GM12878 (cell line): ENCODE results near the gene KCTD2. TPM values are rescaled to one million over a fixed set of nuclear protein-coding genes. Genes with fewer than 3 reads are reported as not detected.

ENCODE experiments used
- ATAC-seq: fragments of 200-7000 bp; cut with Tn5 transposase; 3 replicates; pipeline ENCODE4 v1.9.1; 2020; ENCODE audit warnings: mild to moderate bottlenecking, moderate library complexity
- BruUV-seq: library from RNA; stranded (reverse); fragments of 400-500 nt; replicated peaks from 2 replicates; lab custom pipeline; 2021; lab: Mats Ljungman, UMichigan
- CTCF ChIA-PET: fragments of 300-600 bp; sonication (Branson Sonifier 250); formaldehyde crosslinking; extraction: SDS; loops from one replicate; lab custom pipeline; 2021; ENCODE audit warnings: inconsistent platforms; lab: Yijun Ruan, JAX
- POLR2A ChIA-PET: fragments of 350-600 bp; formaldehyde crosslinking; extraction: SDS; loops from one replicate; lab custom pipeline; 2021; ENCODE audit warnings: inconsistent platforms; lab: Charles Lee
- RAD21 ChIA-PET: fragments of 300-600 bp; sonication (Branson Sonifier 250); formaldehyde crosslinking; loops from one replicate; lab custom pipeline; 2023; ENCODE audit warnings: antibody characterized with exemption; ENCODE audit not compliant: unreplicated experiment; lab: Charles Lee
- SMC1A ChIA-PET: fragments of 300-600 bp; sonication (Branson Sonifier 250); formaldehyde crosslinking; loops from one replicate; lab custom pipeline; 2023; ENCODE audit not compliant: unreplicated experiment, uncharacterized antibody; lab: Charles Lee
- DNase-seq: peaks from one replicate; pipeline ENCODE4 v3.0.0-alpha.2; 2011; ENCODE audit warnings: low read depth, low spot score
- FAIRE-seq: peaks from 3 replicates; lab custom pipeline; 2011; peaks lifted over from hg19 to GRCh38; lab: Jason Lieb, UNC
- H2AFZ ChIP-seq: 2 replicates; pipeline ENCODE4 v1.6.0; 2011; ENCODE audit warnings: low read depth, low read length, control low read depth; ENCODE audit not compliant: control insufficient read depth
- H3K27ac ChIP-seq: 2 replicates; pipeline ENCODE4 v1.5.1; 2011; ENCODE audit warnings: control low read depth; ENCODE audit not compliant: control insufficient read depth, insufficient read depth
- H3K27me3 ChIP-seq, 2 experiments: replicated peaks in 1 of 2; 2 replicates each; pipeline versions ENCODE4 v1.6.0 to v1.6.1; 2011; ENCODE audit warnings: low read length in 1 of 2; ENCODE audit not compliant: control insufficient read depth in 2 of 2, insufficient read depth in 2 of 2
- H3K36me3 ChIP-seq, 2 experiments: 2 replicates each; pipeline ENCODE4 v1.5.1; 2011; ENCODE audit warnings: low read length in 1 of 2; ENCODE audit not compliant: control insufficient read depth in 2 of 2, insufficient read depth in 2 of 2
- H3K4me1 ChIP-seq: 2 replicates; pipeline ENCODE4 v1.6.1; 2011; ENCODE audit warnings: mild to moderate bottlenecking, low read length, moderate library complexity, mixed read lengths; ENCODE audit not compliant: control insufficient read depth, insufficient read depth
- H3K4me2 ChIP-seq: 2 replicates; pipeline ENCODE4 v1.6.0; 2011; ENCODE audit warnings: control low read depth; ENCODE audit not compliant: control insufficient read depth, insufficient read depth
- H3K4me3 ChIP-seq: fragments of 200-600 bp; sonication (generic); 2 replicates; pipeline ENCODE4 v1.5.1; 2016
- H3K79me2 ChIP-seq: 2 replicates; pipeline ENCODE4 v1.6.0; 2011; ENCODE audit warnings: low read length; ENCODE audit not compliant: control insufficient read depth, insufficient read depth
- H3K9ac ChIP-seq: 2 replicates; pipeline ENCODE4 v1.8.0; 2011; ENCODE audit warnings: low read length, control low read depth, mixed read lengths; ENCODE audit not compliant: control insufficient read depth, insufficient read depth
- H3K9me3 ChIP-seq: replicated peaks from 3 replicates; pipeline ENCODE4 v1.5.1; 2011; ENCODE audit warnings: mild to moderate bottlenecking, low read length; ENCODE audit not compliant: control insufficient read depth, insufficient read depth
- H4K20me1 ChIP-seq: 2 replicates; pipeline ENCODE4 v1.6.0; 2011; ENCODE audit not compliant: control insufficient read depth, insufficient read depth
- HDAC2 ChIP-seq: fragments of 200-600 bp; sonication (generic); IDR thresholded peaks from 2 replicates; pipeline ENCODE4 v1.6.1; 2017
- IRF4 ChIP-seq: IDR thresholded peaks from 2 replicates; pipeline ENCODE4 v1.6.1; 2011; ENCODE audit warnings: low read depth, low read length
- MEF2A ChIP-seq: IDR thresholded peaks from 2 replicates; pipeline ENCODE4 v1.6.1; 2011; ENCODE audit warnings: low read depth, mild to moderate bottlenecking, low read length, moderate library complexity; ENCODE audit not compliant: insufficient read depth
- NFYB ChIP-seq: IDR thresholded peaks from 2 replicates; pipeline ENCODE4 v1.6.1; 2011; ENCODE audit warnings: low read depth, mild to moderate bottlenecking, low read length, improper control_type of control experiment, moderate library complexity; ENCODE audit not compliant: insufficient read depth
- RELB ChIP-seq: fragments of 450-650 bp; IDR thresholded peaks from 2 replicates; pipeline ENCODE4 v1.6.1; 2017; ENCODE audit warnings: low read depth, mild to moderate bottlenecking, moderate library complexity
- RUNX3 ChIP-seq: IDR thresholded peaks from 2 replicates; pipeline ENCODE4 v1.6.1; 2012; ENCODE audit warnings: low read length, inconsistent platforms
- SIN3A ChIP-seq: IDR thresholded peaks from 2 replicates; pipeline ENCODE4 v1.6.1; 2012; ENCODE audit warnings: low read depth, low read length, improper control_type of control experiment
- SP1 ChIP-seq: IDR thresholded peaks from one replicate; pipeline ENCODE4 v1.6.1; 2011; ENCODE audit warnings: low read depth, low read length
- ZNF24 ChIP-seq: fragments of 450-650 bp; IDR thresholded peaks from 2 replicates; pipeline ENCODE4 v1.6.1; 2017; ENCODE audit warnings: antibody characterized with exemption, mild to moderate bottlenecking
- WGBS: methylation state at CpG from one replicate; pipeline ENCODE4 v1.1.6; 2016; ENCODE audit warnings: low lambda C conversion rate; ENCODE audit not compliant: insufficient replicate concordance, insufficient coverage; ENCODE audit errors: missing lambda C conversion rate; 5-methylcytosine and 5-hydroxymethylcytosine counted together
- in situ Hi-C: fragments of 300-500 bp; cut with MboI; formaldehyde crosslinking; loops from 9 replicates; pipeline ENCODE4 v1.14.3; 2018; ENCODE audit warnings: mixed read lengths
- intact Hi-C: fragments of 100-400 bp; cut with micrococcal nuclease; formaldehyde crosslinking; loops from one replicate; pipeline ENCODE4 v1.14.2; 2022; ENCODE audit not compliant: unreplicated experiment
- polyA plus RNA-seq, 11 experiments: library from polyadenylated mRNA; depleted of rRNA in 4 of 11; unstranded in 6 of 11; stranded (reverse) in 5 of 11; fragments of >200 nt; fragmentation: Nextera tagmentation in 4 of 11; fragmentation: Illumina TruSeq in 1 of 11; extraction: Ambion mirVana in 4 of 11; extraction: Trizol in 1 of 11; gene quantifications; 1 replicate in 1 of 11; 2 replicates in 10 of 11; pipeline versions ENCODE4 v1.2.1 to v1.2.3, GENCODE V29; 2011 to 2016; ENCODE audit warnings: inconsistent platforms in 2 of 11, missing spikeins in 2 of 11, low read depth in 1 of 11
- total RNA-seq, 4 experiments: library from RNA; depleted of rRNA in 3 of 4; stranded (reverse); fragments of >200 nt in 3 of 4; fragmentation: Illumina TruSeq in 1 of 4; extraction: Trizol in 1 of 4; gene quantifications; 2 replicates each; pipeline versions ENCODE4 v1.2.1 to v1.2.3, GENCODE V29; 2013 to 2021
- TF ChIP-seq, protein P1 (sequence below): fragments of 450-650 bp; formaldehyde crosslinking; IDR thresholded peaks from 2 replicates; pipeline ENCODE4 v1.4.0; 2020; ENCODE audit warnings: mild to moderate bottlenecking, moderate library complexity
- TF ChIP-seq, protein P2 (sequence below): IDR thresholded peaks from 2 replicates; pipeline ENCODE4 v1.6.1; 2012; ENCODE audit warnings: low read depth, low read length, improper control_type of control experiment
- TF ChIP-seq, protein P3 (sequence below): fragments of 450-650 bp; IDR thresholded peaks from 2 replicates; pipeline ENCODE4 v1.6.1; 2016; ENCODE audit warnings: mild to moderate bottlenecking
- TF ChIP-seq, protein P4 (sequence below): fragments of 450-650 bp; formaldehyde crosslinking; IDR thresholded peaks from 2 replicates; pipeline ENCODE4 v1.5.0; 2022; ENCODE audit warnings: mild to moderate bottlenecking, missing genetic modification characterization

The KCTD2 gene
- total and polyA plus RNA-seq, 10 of the 15 experiments (the other 5 are each of a cell fraction or from before 2014, with no cell fraction given): 1.5 to 27.5 (median 13.7) TPM

GRCh38 chr17:75005291-75005690 is 41.7 kb upstream of the KCTD2 start:
- H3K36me3 ChIP-seq: no peaks in the 10 kb centered on the region
- CTCF ChIA-PET: interaction anchor here (1.1 to 6.2 kb wide), 2 partner anchors 44 to 266 kb away, joined by 3 to 56 read pairs; partner anchors contain the start of gene MIF4GD
- FAIRE-seq: no peak
- no peak for ATAC-seq
- no peaks in the 10 kb centered on the region for H3K79me2 ChIP-seq
- DNase-seq: no peak
- no peaks in the 10 kb centered on the region for H3K27me3 ChIP-seq
- no peak overlapping the region for H3K27ac ChIP-seq
- SMC1A ChIA-PET: interaction anchor here (0.9 to 4.1 kb wide), 2 partner anchors 44 kb away, joined by 3 to 20 read pairs; no protein-coding TSS in a partner anchor
- BruUV-seq: no TSS peak
- POLR2A ChIA-PET: interaction anchor here (0.5 to 0.6 kb wide), 3 partner anchors 9 to 110 kb away, joined by 3 to 4 read pairs (median 3); no protein-coding TSS in a partner anchor
- intact Hi-C loops (no loop called here), in situ Hi-C loops (no loop called here)
- WGBS: 47% methylated on average over 8 of the region's 8 CpGs
- RAD21 ChIA-PET: interaction anchor here (1.0 to 4.4 kb wide), 2 partner anchors 43 to 47 kb away, joined by 3 to 39 read pairs; no protein-coding TSS in a partner anchor
- H3K9ac ChIP-seq: no peak overlapping the region
- no peak overlapping the region for H3K4me3 ChIP-seq
- TF ChIP-seq IRF4 (no peak), MEF2A (no peak), HDAC2 (no peak), ZNF24 (no peak), SIN3A (no peak), RELB (no peak), RUNX3 (no peak), NFYB (no peak), SP1 (no peak)
- TF ChIP-seq, protein P1, sequence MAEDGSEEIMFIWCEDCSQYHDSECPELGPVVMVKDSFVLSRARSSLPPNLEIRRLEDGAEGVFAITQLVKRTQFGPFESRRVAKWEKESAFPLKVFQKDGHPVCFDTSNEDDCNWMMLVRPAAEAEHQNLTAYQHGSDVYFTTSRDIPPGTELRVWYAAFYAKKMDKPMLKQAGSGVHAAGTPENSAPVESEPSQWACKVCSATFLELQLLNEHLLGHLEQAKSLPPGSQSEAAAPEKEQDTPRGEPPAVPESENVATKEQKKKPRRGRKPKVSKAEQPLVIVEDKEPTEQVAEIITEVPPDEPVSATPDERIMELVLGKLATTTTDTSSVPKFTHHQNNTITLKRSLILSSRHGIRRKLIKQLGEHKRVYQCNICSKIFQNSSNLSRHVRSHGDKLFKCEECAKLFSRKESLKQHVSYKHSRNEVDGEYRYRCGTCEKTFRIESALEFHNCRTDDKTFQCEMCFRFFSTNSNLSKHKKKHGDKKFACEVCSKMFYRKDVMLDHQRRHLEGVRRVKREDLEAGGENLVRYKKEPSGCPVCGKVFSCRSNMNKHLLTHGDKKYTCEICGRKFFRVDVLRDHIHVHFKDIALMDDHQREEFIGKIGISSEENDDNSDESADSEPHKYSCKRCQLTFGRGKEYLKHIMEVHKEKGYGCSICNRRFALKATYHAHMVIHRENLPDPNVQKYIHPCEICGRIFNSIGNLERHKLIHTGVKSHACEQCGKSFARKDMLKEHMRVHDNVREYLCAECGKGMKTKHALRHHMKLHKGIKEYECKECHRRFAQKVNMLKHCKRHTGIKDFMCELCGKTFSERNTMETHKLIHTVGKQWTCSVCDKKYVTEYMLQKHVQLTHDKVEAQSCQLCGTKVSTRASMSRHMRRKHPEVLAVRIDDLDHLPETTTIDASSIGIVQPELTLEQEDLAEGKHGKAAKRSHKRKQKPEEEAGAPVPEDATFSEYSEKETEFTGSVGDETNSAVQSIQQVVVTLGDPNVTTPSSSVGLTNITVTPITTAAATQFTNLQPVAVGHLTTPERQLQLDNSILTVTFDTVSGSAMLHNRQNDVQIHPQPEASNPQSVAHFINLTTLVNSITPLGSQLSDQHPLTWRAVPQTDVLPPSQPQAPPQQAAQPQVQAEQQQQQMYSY (CRISPR knock-in tag): no peak
- TF ChIP-seq, protein P2, sequence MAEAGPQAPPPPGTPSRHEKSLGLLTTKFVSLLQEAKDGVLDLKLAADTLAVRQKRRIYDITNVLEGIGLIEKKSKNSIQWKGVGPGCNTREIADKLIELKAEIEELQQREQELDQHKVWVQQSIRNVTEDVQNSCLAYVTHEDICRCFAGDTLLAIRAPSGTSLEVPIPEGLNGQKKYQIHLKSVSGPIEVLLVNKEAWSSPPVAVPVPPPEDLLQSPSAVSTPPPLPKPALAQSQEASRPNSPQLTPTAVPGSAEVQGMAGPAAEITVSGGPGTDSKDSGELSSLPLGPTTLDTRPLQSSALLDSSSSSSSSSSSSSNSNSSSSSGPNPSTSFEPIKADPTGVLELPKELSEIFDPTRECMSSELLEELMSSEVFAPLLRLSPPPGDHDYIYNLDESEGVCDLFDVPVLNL: no peak
- TF ChIP-seq, protein P3, sequence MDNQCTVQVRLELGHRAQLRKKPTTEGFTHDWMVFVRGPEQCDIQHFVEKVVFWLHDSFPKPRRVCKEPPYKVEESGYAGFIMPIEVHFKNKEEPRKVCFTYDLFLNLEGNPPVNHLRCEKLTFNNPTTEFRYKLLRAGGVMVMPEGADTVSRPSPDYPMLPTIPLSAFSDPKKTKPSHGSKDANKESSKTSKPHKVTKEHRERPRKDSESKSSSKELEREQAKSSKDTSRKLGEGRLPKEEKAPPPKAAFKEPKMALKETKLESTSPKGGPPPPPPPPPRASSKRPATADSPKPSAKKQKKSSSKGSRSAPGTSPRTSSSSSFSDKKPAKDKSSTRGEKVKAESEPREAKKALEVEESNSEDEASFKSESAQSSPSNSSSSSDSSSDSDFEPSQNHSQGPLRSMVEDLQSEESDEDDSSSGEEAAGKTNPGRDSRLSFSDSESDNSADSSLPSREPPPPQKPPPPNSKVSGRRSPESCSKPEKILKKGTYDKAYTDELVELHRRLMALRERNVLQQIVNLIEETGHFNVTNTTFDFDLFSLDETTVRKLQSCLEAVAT: no peak
- TF ChIP-seq, protein P4, sequence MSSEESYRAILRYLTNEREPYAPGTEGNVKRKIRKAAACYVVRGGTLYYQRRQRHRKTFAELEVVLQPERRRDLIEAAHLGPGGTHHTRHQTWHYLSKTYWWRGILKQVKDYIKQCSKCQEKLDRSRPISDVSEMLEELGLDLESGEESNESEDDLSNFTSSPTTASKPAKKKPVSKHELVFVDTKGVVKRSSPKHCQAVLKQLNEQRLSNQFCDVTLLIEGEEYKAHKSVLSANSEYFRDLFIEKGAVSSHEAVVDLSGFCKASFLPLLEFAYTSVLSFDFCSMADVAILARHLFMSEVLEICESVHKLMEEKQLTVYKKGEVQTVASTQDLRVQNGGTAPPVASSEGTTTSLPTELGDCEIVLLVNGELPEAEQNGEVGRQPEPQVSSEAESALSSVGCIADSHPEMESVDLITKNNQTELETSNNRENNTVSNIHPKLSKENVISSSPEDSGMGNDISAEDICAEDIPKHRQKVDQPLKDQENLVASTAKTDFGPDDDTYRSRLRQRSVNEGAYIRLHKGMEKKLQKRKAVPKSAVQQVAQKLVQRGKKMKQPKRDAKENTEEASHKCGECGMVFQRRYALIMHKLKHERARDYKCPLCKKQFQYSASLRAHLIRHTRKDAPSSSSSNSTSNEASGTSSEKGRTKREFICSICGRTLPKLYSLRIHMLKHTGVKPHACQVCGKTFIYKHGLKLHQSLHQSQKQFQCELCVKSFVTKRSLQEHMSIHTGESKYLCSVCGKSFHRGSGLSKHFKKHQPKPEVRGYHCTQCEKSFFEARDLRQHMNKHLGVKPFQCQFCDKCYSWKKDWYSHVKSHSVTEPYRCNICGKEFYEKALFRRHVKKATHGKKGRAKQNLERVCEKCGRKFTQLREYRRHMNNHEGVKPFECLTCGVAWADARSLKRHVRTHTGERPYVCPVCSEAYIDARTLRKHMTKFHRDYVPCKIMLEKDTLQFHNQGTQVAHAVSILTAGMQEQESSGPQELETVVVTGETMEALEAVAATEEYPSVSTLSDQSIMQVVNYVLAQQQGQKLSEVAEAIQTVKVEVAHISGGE: no peak
- H3K4me2 ChIP-seq: no peak overlapping the region
- no peak overlapping the region for H2AFZ ChIP-seq
- no peaks in the 10 kb centered on the region for H3K9me3 ChIP-seq
- H4K20me1 ChIP-seq: no peaks in the 10 kb centered on the region
- no peaks in the 10 kb centered on the region; the same call in 1 of the 2 replicates for H3K4me1 ChIP-seq
